ENCODE results near the gene ZNF525.
"Not testable (repeated sequence)": the region's sequence is repeated elsewhere in the genome, so short reads cannot be mapped to it uniquely, and the experiment has no call there.

The ZNF525 gene

GRCh38 chr19:53395840-53396524 lies 30.5 kb downstream of the ZNF525 start:
- peak; percentile 4 for DNase-seq (ENCODE audit: low spot score)

- no peak for DNase-seq (ENCODE audit: low spot score)
Observed at GRCh38 chr19:53396525-53396868, 31.0 kb downstream of the ZNF525 start.

GRCh38 chr19:53397918-53398317 lies 32.4 kb downstream of the ZNF525 start:
- not testable (repeated sequence) for DNase-seq (ENCODE audit: low spot score)

- no peak for DNase-seq (ENCODE audit: low spot score)
Observed at GRCh38 chr19:53409505-53410204, 44.1 kb downstream of the ZNF525 start.

- peak; percentile 38 for DNase-seq (ENCODE audit: low spot score)
Observed at GRCh38 chr19:53420520-53421315, 55.2 kb downstream of the ZNF525 start.

- no peak for DNase-seq (ENCODE audit: low spot score)
Observed at GRCh38 chr19:53422551-53422950, 57.0 kb downstream of the ZNF525 start.

- DNase-seq (ENCODE audit: low spot score), result not testable (repeated sequence)
Observed at GRCh38 chr19:53423074-53423473, 57.6 kb downstream of the ZNF525 start.

- not testable (repeated sequence) for DNase-seq (ENCODE audit: low spot score)
Observed at GRCh38 chr19:53423680-53424079, 58.2 kb downstream of the ZNF525 start.

GRCh38 chr19:53424968-53425597 lies 59.6 kb downstream of the ZNF525 start:
- peak; percentile 58 for DNase-seq (ENCODE audit: low spot score)

- peak; percentile 97 for DNase-seq (ENCODE audit: low spot score)
Observed at GRCh38 chr19:53431399-53432087, 66.0 kb downstream of the ZNF525 start, which contains the start of gene ZNF761. ZNF761 (plus strand) TSS chr19:53431984; CDS start chr19:53447269, 15,285 bp downstream.

- peak; percentile 36 for DNase-seq (ENCODE audit: low spot score)
Observed at GRCh38 chr19:53432088-53432661, 66.7 kb downstream of the ZNF525 start.

Measured in kidney tubule cell (primary cell).